ENCODE data around the gene KLHDC7B.

DNA sequence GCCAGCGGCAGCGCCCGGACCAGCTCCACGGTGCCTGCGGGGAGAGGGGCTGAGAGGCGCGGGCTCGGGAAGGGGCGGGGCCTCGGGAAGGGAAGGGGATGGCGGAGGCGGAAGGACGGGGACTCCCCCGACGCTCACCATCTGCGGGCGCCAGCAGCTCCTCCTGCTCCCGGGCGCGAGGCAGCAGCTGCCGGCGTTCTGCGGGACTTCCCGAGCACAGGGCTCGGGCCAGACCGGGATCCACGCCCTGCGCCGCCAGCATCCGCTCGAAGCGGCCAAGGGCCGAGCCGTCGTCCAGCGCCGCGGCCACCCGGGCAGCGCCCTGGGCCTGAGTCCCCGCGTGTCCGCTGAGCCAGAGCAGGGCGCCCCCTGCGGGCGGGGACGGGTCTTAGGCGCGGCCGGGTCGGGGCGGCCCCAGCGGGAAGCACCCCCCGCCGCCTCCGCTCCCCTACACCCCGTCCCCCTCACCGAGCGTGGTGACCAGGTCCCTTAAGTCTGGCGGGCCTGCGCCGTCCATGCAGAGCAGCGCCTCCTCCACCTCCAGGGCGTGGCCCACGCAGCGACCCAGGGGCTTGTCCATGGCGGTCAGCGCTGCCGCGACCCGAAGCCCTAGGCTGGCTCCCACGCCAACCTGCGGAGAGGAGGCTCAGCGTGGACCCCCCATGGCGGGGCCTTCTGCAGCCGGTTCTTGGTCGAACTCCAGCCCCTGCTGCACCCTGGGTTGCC lies 19.4 kb upstream of the KLHDC7B start:
- TF ChIP-seq EZH2 (IDR thresholded peaks at IDR 0.05) (no peak), POLR2AphosphoS5 (IDR thresholded peaks at IDR 0.05; ENCODE audit: borderline replicate concordance, low read depth, low read length) (no peak; the same call in 1 of the 2 replicates), FOXP2 (optimal IDR thresholded peaks at IDR 0.05; ENCODE audit: control extremely low read depth, extremely low read length, insufficient read depth) (no peak)
